WTC11 (cell line): Measurements from ENCODE around the gene EPHA2.

ENCODE experiments used
- ATF1 ChIP-seq: sonication (generic); formaldehyde crosslinking; IDR thresholded peaks from 2 replicates; pipeline ENCODE4 v1.8.1; 2023; ENCODE audit warnings: mild to moderate bottlenecking, moderate library complexity, missing genetic modification reagents
- CTCF ChIP-seq: fragments of 200-600 bp; IDR thresholded peaks from 2 replicates; pipeline ENCODE4 v1.8.0; 2022; ENCODE audit warnings: antibody characterized with exemption
- ETV6 ChIP-seq: sonication (generic); formaldehyde crosslinking; IDR thresholded peaks from 2 replicates; pipeline ENCODE4 v1.8.1; 2022; ENCODE audit warnings: mild to moderate bottlenecking, missing genetic modification reagents
- HMGXB4 ChIP-seq: sonication (generic); formaldehyde crosslinking; IDR thresholded peaks from 2 replicates; pipeline ENCODE4 v1.8.1; 2023; ENCODE audit warnings: mild to moderate bottlenecking, moderate library complexity, missing genetic modification reagents
- NR2C2 ChIP-seq: sonication (generic); formaldehyde crosslinking; IDR thresholded peaks from 2 replicates; pipeline ENCODE4 v1.8.0; 2022; ENCODE audit warnings: mild to moderate bottlenecking, missing genetic modification reagents
- SP1 ChIP-seq: sonication (generic); formaldehyde crosslinking; conservative IDR thresholded peaks from 2 replicates; pipeline ENCODE4 v1.8.1; 2022; ENCODE audit warnings: missing genetic modification reagents
- ZNF263 ChIP-seq: sonication (generic); formaldehyde crosslinking; IDR thresholded peaks from 2 replicates; pipeline ENCODE4 v1.8.1; 2022; ENCODE audit warnings: low read depth, mild to moderate bottlenecking, moderate library complexity, missing genetic modification reagents
- ZNF281 ChIP-seq: sonication (generic); formaldehyde crosslinking; IDR thresholded peaks from 2 replicates; pipeline ENCODE4 v1.8.0; 2023; ENCODE audit warnings: mild to moderate bottlenecking, missing genetic modification reagents
- ZNF532 ChIP-seq: fragments of 250-450 bp; sonication (Bioruptor Pico); IDR thresholded peaks from 2 replicates; pipeline ENCODE4 v1.9.0; 2021; ENCODE audit warnings: mild to moderate bottlenecking, borderline replicate concordance

GRCh38 chr1:16092923-16093511 is 62.9 kb downstream of the EPHA2 start:
- TF ChIP-seq CTCF: no peak
- no peak for TF ChIP-seq ATF1 (CRISPR knock-in tag)
- no peak for TF ChIP-seq ZNF281 (CRISPR knock-in tag)
- no peak for TF ChIP-seq ZNF263 (CRISPR knock-in tag)
- no peak for TF ChIP-seq HMGXB4 (CRISPR knock-in tag)
- TF ChIP-seq ETV6 (CRISPR knock-in tag): no peak
- no peak for TF ChIP-seq ZNF532 (CRISPR knock-in tag)
- no peak for TF ChIP-seq NR2C2 (CRISPR knock-in tag)
- TF ChIP-seq SP1 (CRISPR knock-in tag): no peak
